Activated T-cell treated with anti-CD3 and anti-CD28 coated beads, Interleukin-2, amount 50 U/mL, for 1 hour (primary cell): ENCODE data around the gene BTBD2.
A peak's percentile ranks its signal among the peaks of the same experiment; 100 is the strongest.
"Not testable (repeated sequence)": the region's sequence is repeated elsewhere in the genome, so short reads cannot be mapped to it uniquely, and the experiment has no call there.

Experiments
- DNase-seq: peaks from one replicate; pipeline ENCODE4 v3.0.0-alpha.2; 2020

BTBD2 gene

GRCh38 chr19:2039089-2039958 lies 23.8 kb upstream of the BTBD2 start:
- DNase-seq = no peak

GRCh38 chr19:2038284-2039088 lies 23.0 kb upstream of the BTBD2 start:
- DNase-seq = peak; percentile 23

- no peak for DNase-seq
Measured at GRCh38 chr19:2037651-2038255, 22.2 kb upstream of the BTBD2 start.

GRCh38 chr19:2036424-2036823 lies 20.9 kb upstream of the BTBD2 start:
- no peak for DNase-seq

GRCh38 chr19:2035590-2035991 lies 20.1 kb upstream of the BTBD2 start:
- DNase-seq = no peak

- DNase-seq = peak; percentile 74
Measured at GRCh38 chr19:2034729-2035589, 19.4 kb upstream of the BTBD2 start.

- not testable (repeated sequence) for DNase-seq
Measured at GRCh38 chr19:2034253-2034652, 18.7 kb upstream of the BTBD2 start.

GRCh38 chr19:2033825-2034159 lies 18.3 kb upstream of the BTBD2 start:
- DNase-seq = no peak

- DNase-seq = no peak
Measured at GRCh38 chr19:2033115-2033824, 17.8 kb upstream of the BTBD2 start.

- no peak for DNase-seq
Measured at GRCh38 chr19:2032296-2032941, 16.9 kb upstream of the BTBD2 start.

- DNase-seq = no peak
Measured at GRCh38 chr19:2027361-2027760, 11.8 kb upstream of the BTBD2 start.

GRCh38 chr19:2026770-2027169 lies 11.3 kb upstream of the BTBD2 start:
- DNase-seq = no peak

GRCh38 chr19:2022289-2022688 lies 6.8 kb upstream of the BTBD2 start:
- no peak for DNase-seq

- DNase-seq = no peak
Measured at GRCh38 chr19:2021453-2022140, 6.1 kb upstream of the BTBD2 start.

- DNase-seq = no peak
Measured at GRCh38 chr19:2018752-2019151, 3.2 kb upstream of the BTBD2 start.

GRCh38 chr19:2016041-2016807 lies 710 bp upstream of the BTBD2 start:
- no peak for DNase-seq

- DNase-seq = peak; percentile 56
Measured at GRCh38 chr19:2014731-2015607, 545 bp downstream of the BTBD2 start.

GRCh38 chr19:2014131-2014571 lies 1.4 kb downstream of the BTBD2 start:
- DNase-seq = no peak

GRCh38 chr19:2013683-2013961 lies 1.9 kb downstream of the BTBD2 start:
- DNase-seq = no peak
